D721Med (cell line): ENCODE results near the gene BRICD5.

Source experiments
- DNase-seq: peaks from one replicate; pipeline ENCODE4 v3.0.0; 2011; ENCODE audit warnings: low spot score; ENCODE audit not compliant: insufficient read length
- FAIRE-seq: peaks from 2 replicates; lab custom pipeline; 2011; peaks lifted over from hg19 to GRCh38; lab: Jason Lieb, UNC
- CTCF ChIP-seq: IDR thresholded peaks from 2 replicates; pipeline ENCODE4 v1.5.1; 2012; ENCODE audit warnings: mild to moderate bottlenecking, control low read depth; ENCODE audit not compliant: insufficient read depth; ENCODE audit errors: missing control alignments

The BRICD5 gene

DNA sequence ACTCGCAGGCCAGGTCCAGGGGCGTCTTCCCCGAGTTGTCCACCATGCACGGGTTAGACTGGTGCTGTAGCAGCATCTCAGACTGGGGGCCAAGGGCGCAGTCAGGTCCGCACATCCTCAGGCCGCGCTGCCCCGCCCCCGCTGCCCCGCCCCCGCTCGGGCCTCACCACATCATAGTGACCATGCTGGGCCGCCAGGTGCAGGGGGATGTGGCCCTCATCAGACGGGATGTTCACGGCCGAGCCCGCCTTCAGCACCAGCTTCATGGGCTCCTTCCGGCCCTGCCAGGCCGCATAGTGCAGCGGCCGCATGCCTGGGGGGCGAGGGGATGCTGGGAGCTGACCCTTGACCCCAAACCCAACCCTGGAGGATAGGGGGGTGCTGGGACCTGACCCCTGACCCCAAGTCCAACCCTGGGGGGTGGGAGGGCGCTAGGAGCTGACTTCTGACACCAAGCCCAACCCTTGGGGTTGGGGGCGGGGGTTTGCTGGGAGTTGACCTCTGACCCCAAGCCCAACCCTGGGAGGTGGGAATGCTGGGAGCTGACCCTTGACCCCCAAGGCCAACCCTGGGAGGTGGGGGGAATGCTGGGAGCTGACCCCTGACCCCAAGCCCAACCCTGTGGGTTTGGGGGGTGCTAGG lies 21.3 kb downstream of the BRICD5 start:
- DNase-seq (no peak), FAIRE-seq (no peak)
- no peak for TF ChIP-seq CTCF

DNA sequence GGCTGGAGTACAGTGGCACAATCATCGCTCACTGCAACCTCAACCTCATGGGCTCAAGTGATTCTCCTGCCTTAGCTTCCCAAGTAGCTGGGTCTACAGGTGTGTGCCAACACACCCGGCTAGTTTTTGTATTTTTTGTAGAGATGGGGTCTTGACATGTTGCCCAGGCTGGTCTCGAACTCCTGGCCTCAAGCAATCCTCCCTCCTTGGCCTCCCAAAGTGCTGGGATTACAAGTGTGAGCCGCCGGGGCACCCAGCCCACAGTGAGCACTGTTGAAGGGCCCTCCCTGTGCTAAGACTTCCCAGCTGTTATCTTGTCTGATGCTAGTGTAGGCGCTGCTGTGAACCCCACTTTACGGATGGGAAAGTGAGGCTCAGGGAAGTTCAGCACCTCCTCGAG lies 22.3 kb downstream of the BRICD5 start:
- TF ChIP-seq CTCF = no peak
- FAIRE-seq (no peak), DNase-seq (no peak)

- no peak for TF ChIP-seq CTCF
- FAIRE-seq (no peak), DNase-seq (no peak)
Measured at GRCh38 chr16:2187212-2187611, 23.5 kb downstream of the BRICD5 start.

GRCh38 chr16:2186505-2186904 lies 24.2 kb downstream of the BRICD5 start:
- DNase-seq (no peak), FAIRE-seq (no peak)
- TF ChIP-seq CTCF = no peak

GRCh38 chr16:2186064-2186463 lies 24.6 kb downstream of the BRICD5 start:
- no peak for FAIRE-seq
- no peak for TF ChIP-seq CTCF
- no peak for DNase-seq

DNA sequence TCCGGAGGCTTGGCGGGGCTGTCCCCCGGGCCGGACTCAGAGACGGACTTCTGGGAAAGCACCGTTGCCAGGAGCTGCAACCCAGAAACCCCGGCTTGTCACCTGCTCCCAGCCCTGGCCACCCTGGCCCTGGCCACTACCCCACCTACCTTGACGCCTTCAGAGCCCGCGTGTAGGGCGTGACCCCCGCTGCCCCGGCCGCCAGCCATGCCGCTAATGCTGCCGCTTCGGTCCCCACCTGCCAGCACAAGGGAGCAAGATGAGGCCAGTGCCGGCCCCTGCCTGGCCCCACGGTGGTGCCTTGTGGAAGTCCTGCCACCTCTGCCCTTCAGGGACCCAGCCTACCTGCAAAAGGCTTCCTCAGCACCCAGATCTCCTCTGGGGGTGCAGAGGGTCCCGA lies 25.7 kb downstream of the BRICD5 start:
- FAIRE-seq = no peak
- DNase-seq = no peak
- TF ChIP-seq CTCF = no peak

GRCh38 chr16:2184346-2184745 lies 26.3 kb downstream of the BRICD5 start:
- TF ChIP-seq CTCF = no peak
- no peak for FAIRE-seq

More at GRCh38 chr16:2184346-2184745, 26.3 kb downstream of the BRICD5 start:
- DNase-seq = no peak
